SH-SY5Y (cell line): Measurements from ENCODE around the gene OTOGL.

Experiments used
- GATA2 ChIP-seq: IDR thresholded peaks from 2 replicates; pipeline ENCODE4 v1.6.1; 2011; ENCODE audit warnings: mild to moderate bottlenecking, low read depth, low read length
- GATA3 ChIP-seq: IDR thresholded peaks from 2 replicates; pipeline ENCODE4 v1.6.1; 2011; ENCODE audit warnings: low read depth, mild to moderate bottlenecking, low read length, moderate library complexity

DNA sequence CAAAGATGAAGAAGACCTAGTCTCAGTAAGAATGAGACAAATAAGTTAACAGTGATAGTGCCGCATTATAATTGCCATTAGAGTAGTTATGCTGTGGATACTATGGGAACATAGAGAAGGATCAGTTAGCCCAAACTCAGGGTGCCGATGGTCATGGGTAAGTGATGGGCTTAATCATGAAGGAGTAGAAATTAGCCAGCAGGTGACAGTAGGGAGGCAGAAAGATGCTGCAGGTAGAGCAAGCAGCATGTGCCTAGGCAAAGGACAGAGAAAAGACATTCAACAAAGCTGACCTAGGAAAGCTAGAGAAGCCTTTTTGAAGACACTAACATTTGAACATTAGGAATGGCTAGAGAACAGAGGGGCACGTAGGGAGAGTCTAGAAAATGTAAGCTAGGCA is 314.1 kb downstream of the OTOGL start:
- TF ChIP-seq GATA3 (no peak), GATA2 (no peak)
